Cardiac fibroblast (primary cell): ENCODE measurements around the gene RNF152.

Experiments used
- DNase-seq, 2 donors: peaks; one replicate each; pipeline versions ENCODE4 v3.0.0 to v3.0.0-alpha.2; 2010; ENCODE audit warnings: low read depth in 2 of 2
- H3K4me3 ChIP-seq, 2 donors: replicated peaks in 1 of 2; 1 replicate in 1 of 2; 2 replicates in 1 of 2; pipeline ENCODE4 v1.5.1; 2011; ENCODE audit warnings: low read depth in 2 of 2, low read length in 2 of 2, mild to moderate bottlenecking in 2 of 2, moderate library complexity in 1 of 2
- CTCF ChIP-seq: IDR thresholded peaks from one replicate; pipeline ENCODE4 v1.5.1; 2011; ENCODE audit warnings: low read depth, mild to moderate bottlenecking, low read length, inconsistent platforms

Gene RNF152

GRCh38 chr18:61926532-61926931 lies 33.7 kb upstream of the RNF152 start:
- no peak for TF ChIP-seq CTCF
- H3K4me3 ChIP-seq: no peak overlapping the region
- DNase-seq: no peak

- no peak for TF ChIP-seq CTCF
- H3K4me3 ChIP-seq: no peak overlapping the region
- DNase-seq: no peak
These were observed 31.7 kb upstream of the RNF152 start for GRCh38 chr18:61924550-61924949.

GRCh38 chr18:61922435-61922834 lies 29.6 kb upstream of the RNF152 start:
- peak in 1 of 2 donors; percentile 18 for DNase-seq
- H3K4me3 ChIP-seq: no peak overlapping the region
- TF ChIP-seq CTCF: no peak

GRCh38 chr18:61921621-61922235 lies 28.9 kb upstream of the RNF152 start:
- no peak for DNase-seq
- no peak overlapping the region for H3K4me3 ChIP-seq
- TF ChIP-seq CTCF: no peak

- no peak for TF ChIP-seq CTCF
- H3K4me3 ChIP-seq: no peak overlapping the region
- peak in 1 of 2 donors; percentile 33 for DNase-seq
These were observed 25.0 kb upstream of the RNF152 start for GRCh38 chr18:61917818-61918217.

- no peak overlapping the region for H3K4me3 ChIP-seq
- TF ChIP-seq CTCF: no peak
- DNase-seq: no peak
These were observed 19.7 kb upstream of the RNF152 start for GRCh38 chr18:61912476-61912875.

- no peak for TF ChIP-seq CTCF
- H3K4me3 ChIP-seq: no peak overlapping the region
- no peak for DNase-seq
These were observed 17.3 kb upstream of the RNF152 start for GRCh38 chr18:61910101-61910500.
